Suprapubic skin (tissue), 4 donors: ENCODE results near the gene STAT1.

Experiments
- POLR2A ChIP-seq, 2 donors: fragments of 450-650 bp; IDR thresholded peaks; one replicate each; pipeline ENCODE4 v1.6.1; 2017; ENCODE audit warnings: antibody characterized with exemption in 2 of 2, mild to moderate bottlenecking in 2 of 2, moderate library complexity in 2 of 2
- POLR2AphosphoS5 ChIP-seq, 3 donors: sonication (generic); formaldehyde crosslinking; IDR thresholded peaks; one replicate each; pipeline ENCODE4 v1.6.1; 2017; ENCODE audit warnings: antibody characterized with exemption in 3 of 3
- TF ChIP-seq, protein P1 (sequence below), 2 donors: fragments of 200-600 bp in 1 of 2; fragments of 450-650 bp in 1 of 2; sonication (generic) in 1 of 2; IDR thresholded peaks; one replicate each; pipeline ENCODE4 v1.5.1; 2016 to 2019; ENCODE audit warnings: antibody characterized with exemption in 2 of 2, mild to moderate bottlenecking in 1 of 2, moderate library complexity in 1 of 2

- TF ChIP-seq, protein P1, sequence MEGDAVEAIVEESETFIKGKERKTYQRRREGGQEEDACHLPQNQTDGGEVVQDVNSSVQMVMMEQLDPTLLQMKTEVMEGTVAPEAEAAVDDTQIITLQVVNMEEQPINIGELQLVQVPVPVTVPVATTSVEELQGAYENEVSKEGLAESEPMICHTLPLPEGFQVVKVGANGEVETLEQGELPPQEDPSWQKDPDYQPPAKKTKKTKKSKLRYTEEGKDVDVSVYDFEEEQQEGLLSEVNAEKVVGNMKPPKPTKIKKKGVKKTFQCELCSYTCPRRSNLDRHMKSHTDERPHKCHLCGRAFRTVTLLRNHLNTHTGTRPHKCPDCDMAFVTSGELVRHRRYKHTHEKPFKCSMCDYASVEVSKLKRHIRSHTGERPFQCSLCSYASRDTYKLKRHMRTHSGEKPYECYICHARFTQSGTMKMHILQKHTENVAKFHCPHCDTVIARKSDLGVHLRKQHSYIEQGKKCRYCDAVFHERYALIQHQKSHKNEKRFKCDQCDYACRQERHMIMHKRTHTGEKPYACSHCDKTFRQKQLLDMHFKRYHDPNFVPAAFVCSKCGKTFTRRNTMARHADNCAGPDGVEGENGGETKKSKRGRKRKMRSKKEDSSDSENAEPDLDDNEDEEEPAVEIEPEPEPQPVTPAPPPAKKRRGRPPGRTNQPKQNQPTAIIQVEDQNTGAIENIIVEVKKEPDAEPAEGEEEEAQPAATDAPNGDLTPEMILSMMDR (IDR thresholded peaks at IDR 0.05): no peak
- TF ChIP-seq POLR2AphosphoS5 (IDR thresholded peaks at IDR 0.05) (no peak), POLR2A (IDR thresholded peaks at IDR 0.05) (no peak)
Observed at GRCh38 chr2:190997526-190998113, 16.4 kb downstream of the STAT1 start.
